Thyroid gland (tissue), 4 donors: ENCODE data around the gene ANO9.

Source experiments
- CTCF ChIP-seq, 6 experiments: fragments of 200-600 bp in 3 of 6; fragments of 450-650 bp in 3 of 6; sonication (generic) in 3 of 6; IDR thresholded peaks; one replicate each; pipeline ENCODE4 v1.5.1; 2016 to 2019; ENCODE audit warnings: antibody characterized with exemption in 6 of 6, mild to moderate bottlenecking in 2 of 6, inconsistent platforms in 1 of 6, moderate library complexity in 1 of 6
- POLR2A ChIP-seq, 2 donors: fragments of 450-650 bp; IDR thresholded peaks; one replicate each; pipeline ENCODE4 v1.6.1; 2017; ENCODE audit warnings: antibody characterized with exemption in 2 of 2, mild to moderate bottlenecking in 2 of 2, moderate library complexity in 1 of 2

- TF ChIP-seq CTCF (IDR thresholded peaks at IDR 0.05) (no peak), POLR2A (IDR thresholded peaks at IDR 0.05) (no peak)
Measured at GRCh38 chr11:404551-405264, 37.1 kb downstream of the ANO9 start.
